ENCODE data around the gene SLIT3. TPM values are rescaled to one million over a fixed set of nuclear protein-coding genes. Genes with fewer than 3 reads are reported as not detected.

The SLIT3 gene
- total RNA-seq, 1 experiment from 2014 or later: not detected

DNA sequence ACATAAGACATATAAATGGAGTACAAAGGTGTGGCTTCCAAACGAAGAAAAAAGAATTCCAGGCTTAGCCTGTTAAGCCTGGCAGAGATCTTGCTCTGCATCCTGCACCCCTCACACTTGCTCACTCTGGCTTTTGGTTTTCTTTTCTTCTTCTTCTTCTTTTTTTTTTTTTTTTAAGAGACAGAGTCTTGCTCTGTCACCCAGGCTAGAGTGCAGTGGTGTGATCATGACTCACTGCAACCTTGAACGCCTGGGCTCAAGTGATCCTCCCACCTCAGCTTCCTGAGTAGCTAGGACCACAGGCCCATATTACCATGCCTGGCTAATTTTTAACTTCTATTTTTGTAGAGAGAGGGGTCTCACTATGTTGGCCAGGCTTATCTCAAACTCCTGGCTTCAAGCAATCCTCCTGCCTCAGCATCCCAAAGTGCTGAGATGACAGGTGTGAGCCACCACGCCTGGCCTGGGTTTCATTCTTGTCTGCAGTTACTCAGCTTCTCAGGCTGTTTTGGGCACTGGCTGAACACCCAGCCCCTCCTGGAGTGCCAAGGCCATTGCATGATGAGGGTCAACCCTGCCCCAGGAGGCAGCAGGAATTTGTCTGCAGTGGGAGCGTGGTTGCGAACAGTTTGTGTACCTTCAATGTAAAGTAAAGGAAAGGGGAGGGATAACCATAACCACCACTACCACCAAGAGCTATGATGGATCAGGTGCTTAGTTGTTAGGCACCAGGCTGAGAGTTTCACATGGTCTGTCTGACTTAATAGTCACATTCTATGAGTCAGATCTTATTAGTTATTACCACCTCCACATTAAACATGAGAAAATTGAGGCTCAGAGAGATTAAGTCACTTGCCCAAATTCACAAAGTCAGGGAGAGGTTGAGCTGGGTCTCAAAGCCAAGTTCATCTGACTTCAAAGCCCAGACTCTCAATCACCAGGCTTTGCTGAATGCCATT, 502.6 kb downstream of the SLIT3 start:
- TF ChIP-seq, protein P1, sequence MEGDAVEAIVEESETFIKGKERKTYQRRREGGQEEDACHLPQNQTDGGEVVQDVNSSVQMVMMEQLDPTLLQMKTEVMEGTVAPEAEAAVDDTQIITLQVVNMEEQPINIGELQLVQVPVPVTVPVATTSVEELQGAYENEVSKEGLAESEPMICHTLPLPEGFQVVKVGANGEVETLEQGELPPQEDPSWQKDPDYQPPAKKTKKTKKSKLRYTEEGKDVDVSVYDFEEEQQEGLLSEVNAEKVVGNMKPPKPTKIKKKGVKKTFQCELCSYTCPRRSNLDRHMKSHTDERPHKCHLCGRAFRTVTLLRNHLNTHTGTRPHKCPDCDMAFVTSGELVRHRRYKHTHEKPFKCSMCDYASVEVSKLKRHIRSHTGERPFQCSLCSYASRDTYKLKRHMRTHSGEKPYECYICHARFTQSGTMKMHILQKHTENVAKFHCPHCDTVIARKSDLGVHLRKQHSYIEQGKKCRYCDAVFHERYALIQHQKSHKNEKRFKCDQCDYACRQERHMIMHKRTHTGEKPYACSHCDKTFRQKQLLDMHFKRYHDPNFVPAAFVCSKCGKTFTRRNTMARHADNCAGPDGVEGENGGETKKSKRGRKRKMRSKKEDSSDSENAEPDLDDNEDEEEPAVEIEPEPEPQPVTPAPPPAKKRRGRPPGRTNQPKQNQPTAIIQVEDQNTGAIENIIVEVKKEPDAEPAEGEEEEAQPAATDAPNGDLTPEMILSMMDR (conservative IDR thresholded peaks at IDR 0.05): no peak
- TF ChIP-seq EZH2 (IDR thresholded peaks at IDR 0.05; ENCODE audit: low read depth): no peak
- no peak overlapping the region for H3K4me3 ChIP-seq
- no peaks in the 10 kb centered on the region for H3F3A ChIP-seq (ENCODE audit: insufficient read depth, low read depth)
- no peaks in the 10 kb centered on the region for H3K4me1 ChIP-seq (replicated peaks; ENCODE audit: insufficient read depth)
- no TSS peak for BruUV-seq (replicated peaks)
- no peaks in the 10 kb centered on the region for H4K20me1 ChIP-seq (ENCODE audit: insufficient read depth)
- H3K27me3 ChIP-seq (ENCODE audit: insufficient read depth, low read depth): peaks cover 83% of the 10 kb centered on the region
- H3K36me3 ChIP-seq (ENCODE audit: low read depth): no peaks in the 10 kb centered on the region
- no peak overlapping the region for H2AFZ ChIP-seq
- intact Hi-C loops (cut with micrococcal nuclease; ENCODE audit: unreplicated experiment): no loop called here
- H3K79me2 ChIP-seq (ENCODE audit: low read depth): no peaks in the 10 kb centered on the region
- ChIA-PET CTCF (interaction anchor here (0.5 kb wide), 1 partner anchor 311 kb away, joined by 4 read pairs; no protein-coding TSS in a partner anchor), POLR2A (ENCODE audit: unreplicated experiment) (no interaction called here)
- H3K9me2 ChIP-seq (ENCODE audit: insufficient read depth): no peaks in the 10 kb centered on the region
- no peak overlapping the region for H3K4me2 ChIP-seq
- no peak for DNase-seq
- H3K9me3 ChIP-seq (ENCODE audit: insufficient read depth, low read depth): no peaks in the 10 kb centered on the region
- H3K27ac ChIP-seq: no peak overlapping the region

DNA sequence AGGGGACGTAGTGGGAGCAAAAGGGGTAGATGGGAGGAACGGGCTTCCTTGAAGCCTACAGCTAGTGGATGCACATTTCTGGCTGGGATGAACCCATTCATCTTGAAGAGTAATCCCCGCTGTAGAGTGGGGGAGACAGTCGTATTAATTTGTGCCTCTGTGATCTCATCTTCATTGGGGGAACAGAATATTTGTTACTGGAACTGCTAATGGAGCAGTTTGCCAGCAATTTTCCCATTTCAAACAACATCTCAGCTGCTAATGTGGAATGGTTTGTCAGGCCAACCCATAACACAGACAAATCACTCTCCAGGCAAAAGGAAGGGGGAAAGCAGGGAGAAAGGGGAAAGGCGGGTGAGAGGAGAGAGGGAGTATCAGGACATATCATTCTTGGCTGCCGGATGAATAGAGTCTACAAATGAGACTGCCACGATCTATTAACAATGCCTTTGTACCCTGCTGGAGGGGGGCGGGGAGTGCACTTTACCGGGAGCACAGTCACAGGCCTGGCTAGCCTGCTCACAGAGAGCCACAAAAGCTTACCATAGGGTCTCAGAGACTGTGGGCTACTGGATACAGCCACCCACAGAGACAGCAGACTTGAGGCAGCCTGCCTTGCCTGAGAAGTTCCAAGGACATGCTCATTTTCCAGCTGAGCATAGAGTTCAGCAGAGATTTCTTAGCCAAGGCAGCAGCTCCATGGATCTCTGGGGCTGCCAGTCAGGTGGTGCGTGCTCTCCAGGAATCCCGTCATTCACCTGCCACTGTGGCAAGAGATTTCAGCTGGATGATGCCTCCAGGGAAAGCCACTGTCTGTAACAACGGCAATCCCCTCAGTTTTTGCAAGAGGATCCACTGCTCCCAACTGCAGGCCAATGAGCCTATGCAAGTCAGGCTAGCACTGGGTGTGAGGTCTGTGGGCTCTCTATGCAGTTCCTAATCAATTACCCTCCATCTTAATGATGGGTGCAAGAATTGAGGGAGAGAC, 504.1 kb downstream of the SLIT3 start:
- no peak overlapping the region for H2AFZ ChIP-seq
- no peak overlapping the region for H3K4me3 ChIP-seq
- no peaks in the 10 kb centered on the region for H3K36me3 ChIP-seq (ENCODE audit: low read depth)
- TF ChIP-seq, protein P1 (conservative IDR thresholded peaks at IDR 0.05): no peak
- TF ChIP-seq EZH2 (IDR thresholded peaks at IDR 0.05; ENCODE audit: low read depth): no peak
- no peaks in the 10 kb centered on the region for H3K9me2 ChIP-seq (ENCODE audit: insufficient read depth)
- H4K20me1 ChIP-seq (ENCODE audit: insufficient read depth): no peaks in the 10 kb centered on the region
- H3K27me3 ChIP-seq (ENCODE audit: insufficient read depth, low read depth): peaks cover 84% of the 10 kb centered on the region
- no peak overlapping the region for H3K27ac ChIP-seq
- no TSS peak for BruUV-seq (replicated peaks)
- CTCF ChIA-PET: no interaction called here
- no peak overlapping the region for H3K4me2 ChIP-seq
- POLR2A ChIA-PET (ENCODE audit: unreplicated experiment): no interaction called here
- no peaks in the 10 kb centered on the region for H3K79me2 ChIP-seq (ENCODE audit: low read depth)
- intact Hi-C loops (cut with micrococcal nuclease; ENCODE audit: unreplicated experiment): no loop called here
- no peaks in the 10 kb centered on the region for H3K4me1 ChIP-seq (replicated peaks; ENCODE audit: insufficient read depth)
- no peak for DNase-seq
- no peaks in the 10 kb centered on the region for H3F3A ChIP-seq (ENCODE audit: insufficient read depth, low read depth)
- H3K9me3 ChIP-seq (ENCODE audit: insufficient read depth, low read depth): no peaks in the 10 kb centered on the region

DNA sequence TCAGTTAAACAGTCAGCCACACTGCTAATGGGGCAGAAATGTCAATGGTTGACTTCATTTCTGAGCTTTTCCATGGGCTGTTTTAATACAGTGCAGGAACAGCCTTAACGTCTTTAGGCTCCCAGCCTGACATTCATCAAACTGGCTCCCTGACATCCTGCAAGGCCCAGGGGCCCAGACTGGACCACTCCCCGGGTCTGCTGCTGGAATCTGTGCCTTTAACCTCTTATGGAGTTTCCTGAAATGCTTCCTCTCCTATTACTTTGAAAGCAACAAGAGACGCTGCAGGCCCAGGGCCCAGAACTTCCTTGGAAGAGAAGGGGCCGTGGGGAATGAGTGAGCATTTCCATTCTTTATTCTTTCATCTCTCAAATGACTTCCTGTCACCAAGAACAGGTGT, 504.9 kb downstream of the SLIT3 start:
- H3K27ac ChIP-seq: no peak overlapping the region
- intact Hi-C loops (cut with micrococcal nuclease; ENCODE audit: unreplicated experiment): no loop called here
- H3K27me3 ChIP-seq (ENCODE audit: insufficient read depth, low read depth): peaks cover 84% of the 10 kb centered on the region
- H3F3A ChIP-seq (ENCODE audit: insufficient read depth, low read depth): no peaks in the 10 kb centered on the region
- H3K9me3 ChIP-seq (ENCODE audit: insufficient read depth, low read depth): no peaks in the 10 kb centered on the region
- H3K4me3 ChIP-seq: no peak overlapping the region
- ChIA-PET POLR2A (ENCODE audit: unreplicated experiment) (no interaction called here), CTCF (no interaction called here)
- no peak overlapping the region for H3K4me2 ChIP-seq
- TF ChIP-seq, protein P1 (conservative IDR thresholded peaks at IDR 0.05): no peak
- TF ChIP-seq EZH2 (IDR thresholded peaks at IDR 0.05; ENCODE audit: low read depth): no peak
- BruUV-seq (replicated peaks): no TSS peak
- no peak for DNase-seq
- H4K20me1 ChIP-seq (ENCODE audit: insufficient read depth): no peaks in the 10 kb centered on the region
- no peaks in the 10 kb centered on the region for H3K9me2 ChIP-seq (ENCODE audit: insufficient read depth)
- H3K36me3 ChIP-seq (ENCODE audit: low read depth): no peaks in the 10 kb centered on the region
- H2AFZ ChIP-seq: no peak overlapping the region
- no peaks in the 10 kb centered on the region for H3K79me2 ChIP-seq (ENCODE audit: low read depth)
- no peaks in the 10 kb centered on the region for H3K4me1 ChIP-seq (replicated peaks; ENCODE audit: insufficient read depth)

All from PC-9 (cell line).